ENCODE measurements around the gene KIAA1217.

Gene KIAA1217

GRCh38 chr10:24355056-24355688 is 146.2 kb downstream of the KIAA1217 start:
- Histone ChIP-seq H3K27me3 (ENCODE audit: control insufficient read depth in 1 of 2, insufficient read depth in 2 of 2, low read length in 2 of 2) (no peaks in the 10 kb centered on the region), H3K9me3 (ENCODE audit: control insufficient read depth in 1 of 2, low read length in 2 of 2) (no peaks in the 10 kb centered on the region), H3K27ac (ENCODE audit: low read depth, low read length) (no peak overlapping the region), H3K9ac (ENCODE audit: low read depth in 1 of 2, low read length in 2 of 2) (no peak overlapping the region), H3K4me1 (ENCODE audit: control insufficient read depth in 1 of 2, insufficient read depth in 2 of 2, low read length in 2 of 2) (no peaks in the 10 kb centered on the region), H3K36me3 (ENCODE audit: control insufficient read depth in 1 of 2, insufficient read depth in 2 of 2, low read length in 2 of 2) (no peaks in the 10 kb centered on the region), H3K4me3 (ENCODE audit: low read depth in 1 of 2, low read length in 2 of 2) (no peak overlapping the region)

- no peaks in the 10 kb centered on the region for H3K27me3 ChIP-seq (ENCODE audit: control insufficient read depth in 1 of 2, insufficient read depth in 2 of 2, low read length in 2 of 2)
- no peaks in the 10 kb centered on the region for H3K36me3 ChIP-seq (ENCODE audit: control insufficient read depth in 1 of 2, insufficient read depth in 2 of 2, low read length in 2 of 2)
- no peak overlapping the region for H3K27ac ChIP-seq (ENCODE audit: low read depth, low read length)
- H3K9ac ChIP-seq (ENCODE audit: low read depth in 1 of 2, low read length in 2 of 2): no peak overlapping the region
- no peak overlapping the region for H3K4me3 ChIP-seq (ENCODE audit: low read depth in 1 of 2, low read length in 2 of 2)
- H3K9me3 ChIP-seq (ENCODE audit: control insufficient read depth in 1 of 2, low read length in 2 of 2): no peaks in the 10 kb centered on the region
- H3K4me1 ChIP-seq (ENCODE audit: control insufficient read depth in 1 of 2, insufficient read depth in 2 of 2, low read length in 2 of 2): no peaks in the 10 kb centered on the region
These were observed 148.5 kb downstream of the KIAA1217 start for GRCh38 chr10:24357344-24358004.

DNA sequence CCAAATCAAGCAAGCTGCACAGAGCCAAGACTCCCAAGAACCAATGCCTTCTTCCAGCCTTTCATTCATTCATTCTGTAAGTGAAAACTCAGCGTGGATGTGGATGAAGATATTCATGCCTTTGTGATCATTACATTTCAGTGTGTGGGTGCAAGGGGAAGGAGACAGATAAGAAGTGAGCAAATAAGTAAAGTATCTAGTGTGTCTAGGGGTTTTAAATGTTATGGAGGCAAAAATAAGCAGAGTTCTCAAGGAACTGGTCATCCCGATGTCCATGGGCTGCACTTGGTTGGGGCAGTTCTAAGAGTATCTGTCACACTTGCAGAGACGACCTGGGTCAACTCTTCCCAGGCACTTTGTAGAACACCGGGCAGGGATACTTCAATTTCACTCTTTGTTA is 149.1 kb downstream of the KIAA1217 start:
- Histone ChIP-seq H3K9ac (ENCODE audit: low read depth in 1 of 2, low read length in 2 of 2) (no peak overlapping the region), H3K27ac (ENCODE audit: low read depth, low read length) (no peak overlapping the region), H3K4me1 (ENCODE audit: control insufficient read depth in 1 of 2, insufficient read depth in 2 of 2, low read length in 2 of 2) (no peaks in the 10 kb centered on the region), H3K36me3 (ENCODE audit: control insufficient read depth in 1 of 2, insufficient read depth in 2 of 2, low read length in 2 of 2) (no peaks in the 10 kb centered on the region), H3K4me3 (ENCODE audit: low read depth in 1 of 2, low read length in 2 of 2) (no peak overlapping the region), H3K27me3 (ENCODE audit: control insufficient read depth in 1 of 2, insufficient read depth in 2 of 2, low read length in 2 of 2) (no peaks in the 10 kb centered on the region), H3K9me3 (ENCODE audit: control insufficient read depth in 1 of 2, low read length in 2 of 2) (no peaks in the 10 kb centered on the region)

DNA sequence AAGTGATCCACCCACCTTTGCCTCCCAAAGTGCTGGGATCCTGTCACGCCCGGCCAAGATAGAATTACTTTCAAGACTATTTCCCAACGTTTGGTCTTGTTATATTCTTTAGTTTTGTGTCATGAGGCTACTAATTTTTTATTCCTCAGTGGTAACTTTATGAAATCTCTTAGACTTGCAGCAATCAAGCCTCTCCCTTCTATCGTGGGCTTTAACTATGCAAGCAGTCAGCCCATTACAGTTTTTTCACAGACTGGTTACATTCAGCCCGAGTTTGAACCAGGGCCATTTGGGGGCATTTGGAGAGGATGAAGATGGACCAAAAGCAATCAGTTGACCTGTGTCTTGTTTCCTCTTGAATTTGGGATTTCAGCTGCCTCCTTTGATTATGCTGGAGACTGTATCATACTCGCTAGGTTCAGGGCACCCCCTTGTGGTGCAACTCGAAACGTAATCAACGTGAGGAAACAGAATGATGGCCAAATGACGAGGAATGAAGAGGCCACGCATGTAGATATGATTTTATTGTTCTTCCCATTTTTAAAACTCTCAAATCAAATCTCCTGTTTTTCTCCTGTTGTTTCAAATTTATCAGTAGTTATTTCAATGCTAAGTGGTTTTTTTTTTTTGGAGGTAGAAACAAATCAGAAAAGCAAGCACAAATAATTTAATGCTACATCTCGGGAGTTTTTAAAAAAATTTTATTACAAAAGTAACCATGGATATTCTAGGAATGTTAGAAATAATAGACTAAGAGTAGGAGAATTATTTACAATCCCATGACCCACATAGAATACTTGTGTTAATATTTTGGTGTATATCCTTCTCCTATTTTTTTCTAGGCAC is 151.6 kb downstream of the KIAA1217 start:
- Histone ChIP-seq H3K9ac (ENCODE audit: low read depth in 1 of 2, low read length in 2 of 2) (no peak overlapping the region), H3K9me3 (ENCODE audit: control insufficient read depth in 1 of 2, low read length in 2 of 2) (no peaks in the 10 kb centered on the region), H3K36me3 (ENCODE audit: control insufficient read depth in 1 of 2, insufficient read depth in 2 of 2, low read length in 2 of 2) (no peaks in the 10 kb centered on the region), H3K4me3 (ENCODE audit: low read depth in 1 of 2, low read length in 2 of 2) (no peak overlapping the region), H3K4me1 (ENCODE audit: control insufficient read depth in 1 of 2, insufficient read depth in 2 of 2, low read length in 2 of 2) (no peaks in the 10 kb centered on the region), H3K27me3 (ENCODE audit: control insufficient read depth in 1 of 2, insufficient read depth in 2 of 2, low read length in 2 of 2) (no peaks in the 10 kb centered on the region), H3K27ac (ENCODE audit: low read depth, low read length) (no peak overlapping the region)

DNA sequence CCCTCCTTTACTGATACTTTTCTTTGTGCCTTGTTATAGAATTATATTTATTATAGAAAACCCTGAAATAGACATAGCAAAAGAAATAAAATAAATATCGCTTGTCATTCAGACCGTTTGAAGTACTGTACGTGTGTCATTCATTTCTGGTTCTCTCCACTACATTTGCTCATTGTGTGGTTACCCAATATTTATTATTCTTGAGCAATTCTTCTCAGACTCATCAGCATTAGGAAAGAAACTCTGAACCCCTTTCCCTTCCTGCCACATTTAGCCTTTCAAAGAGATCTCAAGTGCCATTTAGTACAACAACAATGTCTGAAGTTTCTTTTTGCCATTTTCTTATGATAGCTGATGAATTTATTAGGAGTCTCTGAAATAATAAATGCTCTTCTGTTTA is 154.1 kb downstream of the KIAA1217 start:
- Histone ChIP-seq H3K4me3 (ENCODE audit: low read depth in 1 of 2, low read length in 2 of 2) (no peak overlapping the region), H3K27ac (ENCODE audit: low read depth, low read length) (no peak overlapping the region), H3K27me3 (ENCODE audit: control insufficient read depth in 1 of 2, insufficient read depth in 2 of 2, low read length in 2 of 2) (no peaks in the 10 kb centered on the region), H3K36me3 (ENCODE audit: control insufficient read depth in 1 of 2, insufficient read depth in 2 of 2, low read length in 2 of 2) (no peaks in the 10 kb centered on the region), H3K9ac (ENCODE audit: low read depth in 1 of 2, low read length in 2 of 2) (no peak overlapping the region), H3K9me3 (ENCODE audit: control insufficient read depth in 1 of 2, low read length in 2 of 2) (no peaks in the 10 kb centered on the region), H3K4me1 (ENCODE audit: control insufficient read depth in 1 of 2, insufficient read depth in 2 of 2, low read length in 2 of 2) (no peaks in the 10 kb centered on the region)

DNA sequence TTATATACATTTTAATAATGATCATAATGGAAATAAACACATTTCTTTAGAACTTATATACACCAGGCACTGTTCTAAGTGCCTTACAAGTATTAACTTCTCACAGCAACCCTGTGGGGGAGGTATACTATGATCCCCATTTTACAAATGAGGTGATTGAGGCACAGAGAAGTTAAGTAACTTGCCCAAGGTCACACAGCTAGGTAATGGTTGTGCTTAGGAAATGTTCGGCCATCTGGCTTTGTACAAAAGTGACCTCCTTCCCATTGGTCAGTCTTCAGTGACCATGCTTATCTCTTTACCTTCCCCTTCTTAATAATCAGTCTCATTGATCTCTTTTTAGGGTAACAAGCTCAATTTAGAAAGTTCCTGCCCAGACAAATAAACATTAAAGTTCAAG is 158.8 kb downstream of the KIAA1217 start:
- Histone ChIP-seq H3K36me3 (ENCODE audit: control insufficient read depth in 1 of 2, insufficient read depth in 2 of 2, low read length in 2 of 2) (no peaks in the 10 kb centered on the region), H3K27ac (ENCODE audit: low read depth, low read length) (no peak overlapping the region), H3K9ac (ENCODE audit: low read depth in 1 of 2, low read length in 2 of 2) (no peak overlapping the region), H3K9me3 (ENCODE audit: control insufficient read depth in 1 of 2, low read length in 2 of 2) (no peaks in the 10 kb centered on the region), H3K4me3 (ENCODE audit: low read depth in 1 of 2, low read length in 2 of 2) (no peak overlapping the region), H3K27me3 (ENCODE audit: control insufficient read depth in 1 of 2, insufficient read depth in 2 of 2, low read length in 2 of 2) (no peaks in the 10 kb centered on the region), H3K4me1 (ENCODE audit: control insufficient read depth in 1 of 2, insufficient read depth in 2 of 2, low read length in 2 of 2) (no peaks in the 10 kb centered on the region)

- Histone ChIP-seq H3K27ac (ENCODE audit: low read depth, low read length) (no peak overlapping the region), H3K4me1 (ENCODE audit: control insufficient read depth in 1 of 2, insufficient read depth in 2 of 2, low read length in 2 of 2) (no peaks in the 10 kb centered on the region), H3K36me3 (ENCODE audit: control insufficient read depth in 1 of 2, insufficient read depth in 2 of 2, low read length in 2 of 2) (no peaks in the 10 kb centered on the region), H3K27me3 (ENCODE audit: control insufficient read depth in 1 of 2, insufficient read depth in 2 of 2, low read length in 2 of 2) (no peaks in the 10 kb centered on the region), H3K9ac (ENCODE audit: low read depth in 1 of 2, low read length in 2 of 2) (no peak overlapping the region), H3K4me3 (ENCODE audit: low read depth in 1 of 2, low read length in 2 of 2) (no peak overlapping the region), H3K9me3 (ENCODE audit: control insufficient read depth in 1 of 2, low read length in 2 of 2) (no peaks in the 10 kb centered on the region)
These were observed 161.9 kb downstream of the KIAA1217 start for GRCh38 chr10:24370877-24371276.

DNA sequence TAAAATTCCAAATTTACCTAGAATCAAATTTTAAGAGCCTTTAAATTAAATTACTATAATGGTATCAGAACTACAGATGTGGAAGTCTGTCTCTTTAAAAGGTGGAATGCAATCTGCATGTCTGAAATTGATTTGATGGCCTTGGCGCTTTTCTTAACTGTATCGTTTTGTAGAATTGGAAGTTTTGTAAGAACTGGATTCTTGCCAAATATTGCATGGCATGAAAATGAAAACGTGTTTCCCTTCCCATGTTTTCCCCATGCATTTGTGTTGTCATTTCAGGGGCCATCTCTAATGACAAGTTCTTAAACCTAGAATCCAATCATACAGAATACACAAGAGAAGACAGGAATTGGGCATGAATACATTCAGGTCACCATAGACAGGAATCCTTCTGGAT is 162.5 kb downstream of the KIAA1217 start:
- no peaks in the 10 kb centered on the region for H3K4me1 ChIP-seq (ENCODE audit: control insufficient read depth in 1 of 2, insufficient read depth in 2 of 2, low read length in 2 of 2)

DNA sequence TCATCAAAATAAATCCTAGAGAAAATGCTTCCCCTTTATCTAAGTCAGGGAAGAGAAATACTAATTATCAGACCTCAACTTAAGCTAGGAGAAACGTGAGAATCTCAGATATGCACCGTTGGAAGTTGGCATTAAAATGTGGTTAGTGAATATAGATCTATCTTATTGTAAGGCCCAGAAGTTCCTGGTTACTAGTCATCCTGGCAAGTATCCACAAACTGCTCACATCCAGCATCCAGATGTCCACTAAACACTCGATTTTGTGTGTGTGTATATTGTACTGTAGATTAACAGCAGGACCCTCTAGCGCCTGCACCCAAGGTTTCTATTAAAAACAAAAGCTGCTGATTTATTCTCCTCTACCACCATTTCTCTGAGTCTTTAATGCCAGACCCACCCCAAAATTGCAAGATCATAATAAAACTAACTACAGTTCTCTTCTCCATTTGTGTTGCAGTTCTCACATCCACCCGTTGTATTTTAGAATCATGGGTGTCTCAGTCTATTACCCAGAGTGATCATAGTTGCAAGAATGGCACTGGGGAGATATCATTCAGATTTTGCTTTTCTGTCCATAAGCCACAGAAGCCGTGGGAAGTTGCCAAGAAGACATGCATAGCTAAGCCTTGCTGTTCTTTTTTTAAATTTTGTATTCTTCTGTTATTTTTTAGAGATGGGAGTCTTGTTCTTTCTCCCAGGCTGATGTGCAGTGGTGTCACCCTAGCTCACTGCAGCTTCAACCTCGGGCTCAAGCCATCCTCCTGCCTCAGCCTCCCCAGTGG is 165.4 kb downstream of the KIAA1217 start:
- Histone ChIP-seq H3K27me3 (ENCODE audit: control insufficient read depth in 1 of 2, insufficient read depth in 2 of 2, low read length in 2 of 2) (no peaks in the 10 kb centered on the region), H3K4me1 (ENCODE audit: control insufficient read depth in 1 of 2, insufficient read depth in 2 of 2, low read length in 2 of 2) (no peaks in the 10 kb centered on the region), H3K4me3 (ENCODE audit: low read depth in 1 of 2, low read length in 2 of 2) (no peak overlapping the region), H3K27ac (ENCODE audit: low read depth, low read length) (no peak overlapping the region), H3K9me3 (ENCODE audit: control insufficient read depth in 1 of 2, low read length in 2 of 2) (no peaks in the 10 kb centered on the region), H3K9ac (ENCODE audit: low read depth in 1 of 2, low read length in 2 of 2) (no peak overlapping the region), H3K36me3 (ENCODE audit: control insufficient read depth in 1 of 2, insufficient read depth in 2 of 2, low read length in 2 of 2) (no peaks in the 10 kb centered on the region)

More for the DNA sequence above, 162.5 kb downstream of the KIAA1217 start:
- Histone ChIP-seq H3K4me3 (ENCODE audit: low read depth in 1 of 2, low read length in 2 of 2) (no peak overlapping the region), H3K36me3 (ENCODE audit: control insufficient read depth in 1 of 2, insufficient read depth in 2 of 2, low read length in 2 of 2) (no peaks in the 10 kb centered on the region), H3K27ac (ENCODE audit: low read depth, low read length) (no peak overlapping the region), H3K9ac (ENCODE audit: low read depth in 1 of 2, low read length in 2 of 2) (no peak overlapping the region), H3K9me3 (ENCODE audit: control insufficient read depth in 1 of 2, low read length in 2 of 2) (no peaks in the 10 kb centered on the region), H3K27me3 (ENCODE audit: control insufficient read depth in 1 of 2, insufficient read depth in 2 of 2, low read length in 2 of 2) (no peaks in the 10 kb centered on the region)

GRCh38 chr10:24375510-24375909 is 166.6 kb downstream of the KIAA1217 start:
- Histone ChIP-seq H3K9ac (ENCODE audit: low read depth in 1 of 2, low read length in 2 of 2) (no peak overlapping the region), H3K4me1 (ENCODE audit: control insufficient read depth in 1 of 2, insufficient read depth in 2 of 2, low read length in 2 of 2) (no peaks in the 10 kb centered on the region), H3K9me3 (ENCODE audit: control insufficient read depth in 1 of 2, low read length in 2 of 2) (no peaks in the 10 kb centered on the region), H3K4me3 (ENCODE audit: low read depth in 1 of 2, low read length in 2 of 2) (no peak overlapping the region), H3K36me3 (ENCODE audit: control insufficient read depth in 1 of 2, insufficient read depth in 2 of 2, low read length in 2 of 2) (no peaks in the 10 kb centered on the region), H3K27me3 (ENCODE audit: control insufficient read depth in 1 of 2, insufficient read depth in 2 of 2, low read length in 2 of 2) (no peaks in the 10 kb centered on the region), H3K27ac (ENCODE audit: low read depth, low read length) (no peak overlapping the region)

Data from duodenal mucosa (tissue), 2 donors.